GM12878 (cell line): ENCODE results near the gene THSD4. TPM values are rescaled to one million over a fixed set of nuclear protein-coding genes. Genes with fewer than 3 reads are reported as not detected.

Source experiments
- ATAC-seq: fragments of 200-7000 bp; cut with Tn5 transposase; 3 replicates; pipeline ENCODE4 v1.9.1; 2020; ENCODE audit warnings: mild to moderate bottlenecking, moderate library complexity
- BruUV-seq: library from RNA; stranded (reverse); fragments of 400-500 nt; replicated peaks from 2 replicates; lab custom pipeline; 2021; lab: Mats Ljungman, UMichigan
- CTCF ChIA-PET: fragments of 300-600 bp; sonication (Branson Sonifier 250); formaldehyde crosslinking; extraction: SDS; loops from one replicate; lab custom pipeline; 2021; ENCODE audit warnings: inconsistent platforms; lab: Yijun Ruan, JAX
- POLR2A ChIA-PET: fragments of 350-600 bp; formaldehyde crosslinking; extraction: SDS; loops from one replicate; lab custom pipeline; 2021; ENCODE audit warnings: inconsistent platforms; lab: Charles Lee
- RAD21 ChIA-PET: fragments of 300-600 bp; sonication (Branson Sonifier 250); formaldehyde crosslinking; loops from one replicate; lab custom pipeline; 2023; ENCODE audit warnings: antibody characterized with exemption; ENCODE audit not compliant: unreplicated experiment; lab: Charles Lee
- SMC1A ChIA-PET: fragments of 300-600 bp; sonication (Branson Sonifier 250); formaldehyde crosslinking; loops from one replicate; lab custom pipeline; 2023; ENCODE audit not compliant: unreplicated experiment, uncharacterized antibody; lab: Charles Lee
- DNase-seq: peaks from one replicate; pipeline ENCODE4 v3.0.0-alpha.2; 2011; ENCODE audit warnings: low read depth, low spot score
- FAIRE-seq: peaks from 3 replicates; lab custom pipeline; 2011; peaks lifted over from hg19 to GRCh38; lab: Jason Lieb, UNC
- H2AFZ ChIP-seq: 2 replicates; pipeline ENCODE4 v1.6.0; 2011; ENCODE audit warnings: low read depth, low read length, control low read depth; ENCODE audit not compliant: control insufficient read depth
- H3K27ac ChIP-seq: 2 replicates; pipeline ENCODE4 v1.5.1; 2011; ENCODE audit warnings: control low read depth; ENCODE audit not compliant: control insufficient read depth, insufficient read depth
- H3K27me3 ChIP-seq, 2 experiments: replicated peaks in 1 of 2; 2 replicates each; pipeline versions ENCODE4 v1.6.0 to v1.6.1; 2011; ENCODE audit warnings: low read length in 1 of 2; ENCODE audit not compliant: control insufficient read depth in 2 of 2, insufficient read depth in 2 of 2
- H3K36me3 ChIP-seq, 2 experiments: 2 replicates each; pipeline ENCODE4 v1.5.1; 2011; ENCODE audit warnings: low read length in 1 of 2; ENCODE audit not compliant: control insufficient read depth in 2 of 2, insufficient read depth in 2 of 2
- H3K4me1 ChIP-seq: 2 replicates; pipeline ENCODE4 v1.6.1; 2011; ENCODE audit warnings: mild to moderate bottlenecking, low read length, moderate library complexity, mixed read lengths; ENCODE audit not compliant: control insufficient read depth, insufficient read depth
- H3K4me2 ChIP-seq: 2 replicates; pipeline ENCODE4 v1.6.0; 2011; ENCODE audit warnings: control low read depth; ENCODE audit not compliant: control insufficient read depth, insufficient read depth
- H3K4me3 ChIP-seq: fragments of 200-600 bp; sonication (generic); 2 replicates; pipeline ENCODE4 v1.5.1; 2016
- H3K79me2 ChIP-seq: 2 replicates; pipeline ENCODE4 v1.6.0; 2011; ENCODE audit warnings: low read length; ENCODE audit not compliant: control insufficient read depth, insufficient read depth
- H3K9ac ChIP-seq: 2 replicates; pipeline ENCODE4 v1.8.0; 2011; ENCODE audit warnings: low read length, control low read depth, mixed read lengths; ENCODE audit not compliant: control insufficient read depth, insufficient read depth
- H3K9me3 ChIP-seq: replicated peaks from 3 replicates; pipeline ENCODE4 v1.5.1; 2011; ENCODE audit warnings: mild to moderate bottlenecking, low read length; ENCODE audit not compliant: control insufficient read depth, insufficient read depth
- H4K20me1 ChIP-seq: 2 replicates; pipeline ENCODE4 v1.6.0; 2011; ENCODE audit not compliant: control insufficient read depth, insufficient read depth
- CHD1 ChIP-seq: IDR thresholded peaks from 2 replicates; pipeline ENCODE4 v1.6.1; 2012; ENCODE audit warnings: low read depth, low read length, improper control_type of control experiment
- EGR1 ChIP-seq, 2 experiments: IDR thresholded peaks; 1 replicate in 1 of 2; 2 replicates in 1 of 2; pipeline ENCODE4 v1.6.1; 2011 to 2012; ENCODE audit warnings: low read depth in 2 of 2, low read length in 2 of 2, borderline replicate concordance in 1 of 2, mild to moderate bottlenecking in 1 of 2, moderate library complexity in 1 of 2
- JUND ChIP-seq: IDR thresholded peaks from 2 replicates; pipeline ENCODE4 v1.6.1; 2012; ENCODE audit warnings: low read depth, mild to moderate bottlenecking, low read length, improper control_type of control experiment, moderate library complexity
- MLLT1 ChIP-seq: fragments of 450-650 bp; IDR thresholded peaks from 2 replicates; pipeline ENCODE4 v1.6.1; 2016; ENCODE audit warnings: mild to moderate bottlenecking
- NR2F1 ChIP-seq: fragments of 450-650 bp; conservative IDR thresholded peaks from 2 replicates; pipeline ENCODE4 v1.6.1; 2017; ENCODE audit warnings: mild to moderate bottlenecking
- RCOR1 ChIP-seq: conservative IDR thresholded peaks from 2 replicates; pipeline ENCODE4 v1.6.1; 2012; ENCODE audit warnings: low read depth, low read length, improper control_type of control experiment
- RELB ChIP-seq: fragments of 450-650 bp; IDR thresholded peaks from 2 replicates; pipeline ENCODE4 v1.6.1; 2017; ENCODE audit warnings: low read depth, mild to moderate bottlenecking, moderate library complexity
- RUNX3 ChIP-seq: IDR thresholded peaks from 2 replicates; pipeline ENCODE4 v1.6.1; 2012; ENCODE audit warnings: low read length, inconsistent platforms
- TCF12 ChIP-seq: IDR thresholded peaks from 2 replicates; pipeline ENCODE4 v1.6.1; 2011; ENCODE audit warnings: low read depth, mild to moderate bottlenecking, low read length
- USF1 ChIP-seq: IDR thresholded peaks from 2 replicates; pipeline ENCODE4 v1.6.1; 2011; ENCODE audit warnings: borderline replicate concordance, low read depth, mild to moderate bottlenecking, moderate library complexity, mixed read lengths, low read length; ENCODE audit not compliant: insufficient read depth; ENCODE audit errors: extremely low read length
- ZBTB33 ChIP-seq: fragments of 450-650 bp; IDR thresholded peaks from 2 replicates; pipeline ENCODE4 v1.6.1; 2017; ENCODE audit warnings: mild to moderate bottlenecking
- WGBS: methylation state at CpG from one replicate; pipeline ENCODE4 v1.1.6; 2016; ENCODE audit warnings: low lambda C conversion rate; ENCODE audit not compliant: insufficient replicate concordance, insufficient coverage; ENCODE audit errors: missing lambda C conversion rate; 5-methylcytosine and 5-hydroxymethylcytosine counted together
- in situ Hi-C: fragments of 300-500 bp; cut with MboI; formaldehyde crosslinking; loops from 9 replicates; pipeline ENCODE4 v1.14.3; 2018; ENCODE audit warnings: mixed read lengths
- intact Hi-C: fragments of 100-400 bp; cut with micrococcal nuclease; formaldehyde crosslinking; loops from one replicate; pipeline ENCODE4 v1.14.2; 2022; ENCODE audit not compliant: unreplicated experiment
- polyA plus RNA-seq, 11 experiments: library from polyadenylated mRNA; depleted of rRNA in 4 of 11; unstranded in 6 of 11; stranded (reverse) in 5 of 11; fragments of >200 nt; fragmentation: Nextera tagmentation in 4 of 11; fragmentation: Illumina TruSeq in 1 of 11; extraction: Ambion mirVana in 4 of 11; extraction: Trizol in 1 of 11; gene quantifications; 1 replicate in 1 of 11; 2 replicates in 10 of 11; pipeline versions ENCODE4 v1.2.1 to v1.2.3, GENCODE V29; 2011 to 2016; ENCODE audit warnings: inconsistent platforms in 2 of 11, missing spikeins in 2 of 11, low read depth in 1 of 11
- total RNA-seq, 4 experiments: library from RNA; depleted of rRNA in 3 of 4; stranded (reverse); fragments of >200 nt in 3 of 4; fragmentation: Illumina TruSeq in 1 of 4; extraction: Trizol in 1 of 4; gene quantifications; 2 replicates each; pipeline versions ENCODE4 v1.2.1 to v1.2.3, GENCODE V29; 2013 to 2021
- TF ChIP-seq, protein P1 (sequence below): fragments of 450-650 bp; IDR thresholded peaks from 2 replicates; pipeline ENCODE4 v1.6.1; 2018; ENCODE audit warnings: borderline replicate concordance, mild to moderate bottlenecking; ENCODE audit not compliant: partially characterized antibody
- TF ChIP-seq, protein P2 (sequence below): fragments of 450-650 bp; IDR thresholded peaks from 2 replicates; pipeline ENCODE4 v1.6.1; 2016; ENCODE audit warnings: mild to moderate bottlenecking

THSD4 gene
- total and polyA plus RNA-seq, 10 of the 15 experiments (the other 5 are each of a cell fraction or from before 2014, with no cell fraction given) = 0.04 to 0.13 (median 0.05) TPM; not detected in 7

DNA sequence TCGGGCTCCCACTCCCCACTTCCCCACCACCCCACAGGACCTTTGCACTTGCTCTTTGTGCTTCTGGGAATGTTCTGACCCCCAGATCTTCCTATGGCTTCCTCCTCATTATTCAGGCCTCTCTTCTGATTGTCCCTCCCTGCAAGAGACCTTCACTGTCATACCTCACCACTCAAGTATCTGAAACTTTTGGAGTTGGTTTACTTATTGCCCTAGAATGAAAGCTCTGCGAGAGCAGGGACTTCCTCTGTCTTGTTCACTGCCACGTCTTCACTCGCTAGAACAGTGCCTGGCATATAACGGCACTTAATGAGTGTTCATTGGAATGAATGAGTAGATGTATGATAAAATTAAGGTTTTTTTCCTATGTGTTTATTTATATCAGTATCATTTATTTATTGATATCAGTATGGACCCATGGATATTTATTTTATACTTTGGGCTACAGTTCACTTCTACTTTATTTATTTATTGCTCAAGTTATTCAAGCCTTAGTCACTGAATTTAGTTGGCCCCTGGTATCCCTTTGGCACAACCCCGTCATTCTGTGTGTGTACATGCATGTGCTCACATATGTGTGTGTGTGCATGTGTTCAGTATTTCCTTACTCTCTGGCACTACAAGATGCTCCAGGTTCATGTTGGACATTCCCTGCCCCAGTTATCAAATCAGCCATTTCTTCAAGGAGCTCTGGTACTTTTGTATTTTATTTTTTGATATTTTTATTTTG is 197.6 kb downstream of the THSD4 start:
- no peaks in the 10 kb centered on the region for H3K36me3 ChIP-seq
- H3K27me3 ChIP-seq = no peaks in the 10 kb centered on the region; a peak in 1 of 4 replicates
- ATAC-seq (no peak), FAIRE-seq (no peak), DNase-seq (no peak)
- POLR2A ChIA-PET = no interaction called here
- in situ Hi-C loops (no loop called here), intact Hi-C loops (no loop called here)
- CTCF ChIA-PET = no interaction called here
- RAD21 ChIA-PET = no interaction called here
- no peaks in the 10 kb centered on the region for H3K4me1 ChIP-seq
- H2AFZ ChIP-seq = no peak overlapping the region
- no peak overlapping the region for H3K9ac ChIP-seq
- SMC1A ChIA-PET = no interaction called here
- H3K27ac ChIP-seq = no peak overlapping the region
- H3K79me2 ChIP-seq = no peaks in the 10 kb centered on the region
- no peak overlapping the region for H3K4me2 ChIP-seq
- 43% methylated on average over 6 of the region's 6 CpGs for WGBS
- no peaks in the 10 kb centered on the region for H4K20me1 ChIP-seq
- H3K4me3 ChIP-seq = no peak overlapping the region
- H3K9me3 ChIP-seq = no peaks in the 10 kb centered on the region
- BruUV-seq = no TSS peak
- TF ChIP-seq, protein P1, sequence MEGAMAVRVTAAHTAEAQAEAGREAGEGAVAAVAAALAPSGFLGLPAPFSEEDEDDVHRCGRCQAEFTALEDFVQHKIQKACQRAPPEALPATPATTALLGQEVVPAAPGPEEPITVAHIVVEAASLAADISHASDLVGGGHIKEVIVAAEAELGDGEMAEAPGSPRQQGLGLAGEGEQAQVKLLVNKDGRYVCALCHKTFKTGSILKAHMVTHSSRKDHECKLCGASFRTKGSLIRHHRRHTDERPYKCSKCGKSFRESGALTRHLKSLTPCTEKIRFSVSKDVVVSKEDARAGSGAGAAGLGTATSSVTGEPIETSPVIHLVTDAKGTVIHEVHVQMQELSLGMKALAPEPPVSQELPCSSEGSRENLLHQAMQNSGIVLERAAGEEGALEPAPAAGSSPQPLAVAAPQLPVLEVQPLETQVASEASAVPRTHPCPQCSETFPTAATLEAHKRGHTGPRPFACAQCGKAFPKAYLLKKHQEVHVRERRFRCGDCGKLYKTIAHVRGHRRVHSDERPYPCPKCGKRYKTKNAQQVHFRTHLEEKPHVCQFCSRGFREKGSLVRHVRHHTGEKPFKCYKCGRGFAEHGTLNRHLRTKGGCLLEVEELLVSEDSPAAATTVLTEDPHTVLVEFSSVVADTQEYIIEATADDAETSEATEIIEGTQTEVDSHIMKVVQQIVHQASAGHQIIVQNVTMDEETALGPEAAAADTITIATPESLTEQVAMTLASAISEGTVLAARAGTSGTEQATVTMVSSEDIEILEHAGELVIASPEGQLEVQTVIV = no peak
- TF ChIP-seq MLLT1 (no peak), NR2F1 (no peak), JUND (no peak), EGR1 (IDR thresholded peaks at IDR 0.05; ENCODE audit: borderline replicate concordance in 1 of 2, low read depth in 2 of 2, low read length in 2 of 2) (no peak), RELB (no peak), USF1 (no peak), TCF12 (no peak), ZBTB33 (no peak), CHD1 (no peak), RCOR1 (no peak), RUNX3 (no peak)
- TF ChIP-seq, protein P2, sequence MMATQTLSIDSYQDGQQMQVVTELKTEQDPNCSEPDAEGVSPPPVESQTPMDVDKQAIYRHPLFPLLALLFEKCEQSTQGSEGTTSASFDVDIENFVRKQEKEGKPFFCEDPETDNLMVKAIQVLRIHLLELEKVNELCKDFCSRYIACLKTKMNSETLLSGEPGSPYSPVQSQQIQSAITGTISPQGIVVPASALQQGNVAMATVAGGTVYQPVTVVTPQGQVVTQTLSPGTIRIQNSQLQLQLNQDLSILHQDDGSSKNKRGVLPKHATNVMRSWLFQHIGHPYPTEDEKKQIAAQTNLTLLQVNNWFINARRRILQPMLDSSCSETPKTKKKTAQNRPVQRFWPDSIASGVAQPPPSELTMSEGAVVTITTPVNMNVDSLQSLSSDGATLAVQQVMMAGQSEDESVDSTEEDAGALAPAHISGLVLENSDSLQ = no peak
